Ishikawa (cell line): ENCODE measurements around the gene PDE4B.

ENCODE experiments used
- NFIC ChIP-seq: IDR thresholded peaks from 2 replicates; pipeline ENCODE4 v1.6.1; 2012
- TF ChIP-seq, protein P1 (sequence below): IDR thresholded peaks from 2 replicates; pipeline ENCODE4 v1.6.1; 2012; ENCODE audit warnings: low read depth, mild to moderate bottlenecking

DNA sequence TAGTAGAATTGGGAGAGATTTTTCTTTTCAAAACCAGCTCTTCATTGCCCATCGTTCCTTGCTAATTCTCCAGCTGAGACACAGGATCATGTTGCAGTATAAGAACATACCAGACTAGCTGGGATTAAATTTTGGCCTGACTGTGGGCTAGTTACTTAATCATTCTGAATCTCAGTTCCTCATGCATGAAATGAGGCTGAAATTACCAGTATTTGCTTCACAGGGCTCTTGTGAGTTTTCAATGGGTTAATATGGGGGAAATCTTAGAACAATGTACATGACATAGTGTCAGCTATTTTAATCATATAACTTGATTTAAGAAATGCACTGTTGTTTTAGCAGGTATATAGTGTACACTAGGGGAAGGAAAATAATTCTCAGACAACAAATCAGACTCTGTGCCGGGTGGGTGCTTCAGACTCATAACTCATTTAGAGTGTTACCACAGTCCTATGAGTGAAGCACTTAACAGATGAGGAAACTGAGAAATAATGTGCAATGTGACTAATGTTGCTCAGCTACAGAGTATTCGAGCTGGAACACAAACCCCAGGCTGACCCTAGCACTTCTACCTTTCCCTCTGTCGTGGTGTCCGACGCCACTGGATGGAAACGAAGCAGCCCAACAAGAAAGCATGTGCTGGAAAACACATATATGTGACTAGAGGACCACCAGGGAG is 603.7 kb downstream of the PDE4B start:
- TF ChIP-seq, protein P1, sequence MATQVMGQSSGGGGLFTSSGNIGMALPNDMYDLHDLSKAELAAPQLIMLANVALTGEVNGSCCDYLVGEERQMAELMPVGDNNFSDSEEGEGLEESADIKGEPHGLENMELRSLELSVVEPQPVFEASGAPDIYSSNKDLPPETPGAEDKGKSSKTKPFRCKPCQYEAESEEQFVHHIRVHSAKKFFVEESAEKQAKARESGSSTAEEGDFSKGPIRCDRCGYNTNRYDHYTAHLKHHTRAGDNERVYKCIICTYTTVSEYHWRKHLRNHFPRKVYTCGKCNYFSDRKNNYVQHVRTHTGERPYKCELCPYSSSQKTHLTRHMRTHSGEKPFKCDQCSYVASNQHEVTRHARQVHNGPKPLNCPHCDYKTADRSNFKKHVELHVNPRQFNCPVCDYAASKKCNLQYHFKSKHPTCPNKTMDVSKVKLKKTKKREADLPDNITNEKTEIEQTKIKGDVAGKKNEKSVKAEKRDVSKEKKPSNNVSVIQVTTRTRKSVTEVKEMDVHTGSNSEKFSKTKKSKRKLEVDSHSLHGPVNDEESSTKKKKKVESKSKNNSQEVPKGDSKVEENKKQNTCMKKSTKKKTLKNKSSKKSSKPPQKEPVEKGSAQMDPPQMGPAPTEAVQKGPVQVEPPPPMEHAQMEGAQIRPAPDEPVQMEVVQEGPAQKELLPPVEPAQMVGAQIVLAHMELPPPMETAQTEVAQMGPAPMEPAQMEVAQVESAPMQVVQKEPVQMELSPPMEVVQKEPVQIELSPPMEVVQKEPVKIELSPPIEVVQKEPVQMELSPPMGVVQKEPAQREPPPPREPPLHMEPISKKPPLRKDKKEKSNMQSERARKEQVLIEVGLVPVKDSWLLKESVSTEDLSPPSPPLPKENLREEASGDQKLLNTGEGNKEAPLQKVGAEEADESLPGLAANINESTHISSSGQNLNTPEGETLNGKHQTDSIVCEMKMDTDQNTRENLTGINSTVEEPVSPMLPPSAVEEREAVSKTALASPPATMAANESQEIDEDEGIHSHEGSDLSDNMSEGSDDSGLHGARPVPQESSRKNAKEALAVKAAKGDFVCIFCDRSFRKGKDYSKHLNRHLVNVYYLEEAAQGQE, result no peak
- no peak for TF ChIP-seq NFIC
